ENCODE measurements around the gene SEC24C.
"Not testable (repeated sequence)": the region's sequence is repeated elsewhere in the genome, so short reads cannot be mapped to it uniquely, and the experiment has no call there.

The SEC24C gene

DNA sequence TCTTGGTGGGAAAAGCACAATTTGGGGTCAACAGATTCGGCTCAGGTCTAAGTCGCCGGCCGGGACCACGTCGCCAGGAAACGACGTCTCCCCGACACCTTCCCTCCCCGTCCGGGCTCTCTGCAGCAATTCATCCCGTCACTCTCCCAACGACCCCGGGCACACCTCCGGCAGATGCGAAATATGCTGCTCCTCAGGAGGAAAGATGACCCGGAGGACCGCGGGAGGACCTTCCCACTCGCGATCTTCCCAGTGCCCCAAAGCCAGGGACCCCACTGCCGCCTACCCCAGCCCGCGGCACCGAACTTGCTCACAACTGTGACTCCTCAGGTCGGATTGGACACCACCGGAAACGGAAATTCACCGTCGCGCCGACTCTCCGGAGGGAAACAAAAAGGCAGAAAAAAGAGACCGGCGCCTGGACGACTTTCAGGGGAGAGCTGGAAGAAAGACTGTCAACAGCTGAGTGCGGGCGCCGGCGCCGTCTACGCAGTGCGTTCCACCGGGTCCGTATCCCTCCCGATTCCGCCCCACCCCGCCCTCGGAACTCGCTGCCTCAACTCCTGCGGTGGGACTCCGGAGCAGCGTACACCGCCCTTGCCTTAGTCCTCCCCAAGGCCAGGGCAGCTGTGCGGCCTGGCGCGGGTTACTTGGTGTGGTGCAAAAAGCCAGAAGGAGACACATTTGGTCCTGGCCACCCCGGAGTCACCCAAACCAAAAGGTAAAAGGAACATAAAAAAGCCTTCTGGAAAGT, 13.8 kb upstream of the SEC24C start:
- peak; percentile 80 to 81 for DNase-seq (ENCODE audit: low read depth in 2 of 2, low spot score in 1 of 2)

DNA sequence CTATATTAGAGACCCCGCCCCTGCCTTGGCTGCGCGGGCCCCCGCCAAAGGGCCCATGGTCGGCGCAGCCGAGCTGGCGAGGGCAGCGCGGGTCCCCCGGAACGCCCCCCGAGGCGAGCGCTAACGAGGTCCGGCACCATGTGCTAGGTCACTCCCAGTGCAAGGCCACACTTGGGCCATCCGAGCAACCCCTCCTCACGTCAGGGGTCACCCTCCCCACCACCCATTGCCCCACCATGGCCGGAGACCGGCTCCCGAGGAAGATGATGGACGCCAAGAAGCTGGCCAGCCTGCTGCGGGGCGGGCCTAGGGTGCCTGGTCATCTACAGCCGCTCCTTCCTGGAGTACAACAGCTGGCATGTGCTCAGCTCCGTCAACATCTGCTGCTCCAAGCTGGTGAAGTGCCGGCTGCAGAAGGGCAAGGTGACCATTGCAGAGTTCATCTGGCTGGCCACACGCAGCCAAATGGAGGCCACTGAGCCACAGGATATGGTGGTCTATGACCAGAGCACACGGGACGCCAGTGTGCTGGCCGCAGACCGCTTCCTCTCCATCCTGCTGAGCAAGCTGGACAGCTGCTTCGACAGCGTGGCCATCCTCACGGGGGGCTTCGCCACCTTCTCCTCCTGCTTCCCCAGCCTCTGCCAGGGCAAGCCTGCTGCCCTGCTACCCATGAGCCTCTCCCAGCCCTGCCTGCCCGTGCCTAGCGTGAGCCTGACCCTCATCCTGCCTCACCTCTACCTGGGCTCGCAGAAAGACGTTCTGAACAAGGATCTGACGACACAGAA, 12.4 kb upstream of the SEC24C start:
- no peak for DNase-seq (ENCODE audit: low read depth in 2 of 2, low spot score in 1 of 2)

DNA sequence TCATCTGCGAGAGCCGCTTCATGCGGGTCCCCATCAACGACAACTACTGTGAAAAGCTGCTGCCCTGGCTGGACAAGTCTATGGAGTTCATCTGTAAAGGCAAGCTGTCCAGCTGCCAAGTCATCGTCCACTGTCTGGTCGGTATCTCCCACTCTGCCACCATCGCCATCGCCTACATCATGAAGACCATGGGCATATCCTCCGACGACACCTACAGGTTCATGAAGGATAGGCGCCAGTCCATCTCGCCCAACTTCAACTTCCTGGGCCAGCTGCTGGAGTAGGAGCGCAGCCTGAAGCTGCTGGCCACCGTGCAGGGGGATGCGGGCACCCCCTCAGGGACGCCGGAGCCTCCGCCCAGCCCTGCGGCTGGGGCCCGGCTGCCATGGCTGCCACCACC, 11.7 kb upstream of the SEC24C start:
- DNase-seq (ENCODE audit: low read depth in 2 of 2, low spot score in 1 of 2), result no peak

DNA sequence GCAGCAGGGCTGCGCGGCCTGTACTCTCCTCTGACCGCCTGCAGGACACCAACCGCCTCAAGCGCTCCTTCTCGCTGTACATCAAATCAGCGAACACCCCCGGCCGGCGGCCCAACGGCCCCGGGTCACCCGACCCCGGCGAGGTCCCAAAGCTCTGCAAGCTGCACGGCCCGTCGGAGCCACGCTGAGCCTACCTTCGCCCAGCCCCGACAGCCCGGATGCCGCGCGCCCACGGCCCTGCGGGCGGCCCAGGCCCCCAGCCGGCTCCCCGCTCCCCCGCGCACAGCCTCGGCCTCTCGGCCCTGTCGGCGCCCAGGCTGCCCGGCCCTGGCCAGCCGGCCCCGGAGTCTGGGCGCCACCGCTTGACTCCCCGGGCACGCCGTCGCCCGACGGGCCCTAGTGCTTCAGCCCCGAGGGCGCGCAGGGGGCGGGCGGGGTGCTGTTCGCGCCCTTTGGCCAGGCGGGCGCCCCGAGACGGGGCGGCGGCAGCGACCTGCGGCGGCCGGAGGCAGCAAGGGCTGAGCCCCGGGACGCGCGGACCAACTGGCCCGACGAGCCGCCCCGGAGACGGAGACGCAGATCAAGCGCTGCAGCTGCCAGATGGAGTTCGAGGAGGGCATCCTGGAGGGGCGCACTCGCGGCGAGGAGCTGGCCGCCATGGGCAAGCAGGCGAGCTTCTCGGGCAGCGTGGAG, 11.1 kb upstream of the SEC24C start:
- DNase-seq (ENCODE audit: low read depth in 2 of 2, low spot score in 1 of 2), result no peak

DNA sequence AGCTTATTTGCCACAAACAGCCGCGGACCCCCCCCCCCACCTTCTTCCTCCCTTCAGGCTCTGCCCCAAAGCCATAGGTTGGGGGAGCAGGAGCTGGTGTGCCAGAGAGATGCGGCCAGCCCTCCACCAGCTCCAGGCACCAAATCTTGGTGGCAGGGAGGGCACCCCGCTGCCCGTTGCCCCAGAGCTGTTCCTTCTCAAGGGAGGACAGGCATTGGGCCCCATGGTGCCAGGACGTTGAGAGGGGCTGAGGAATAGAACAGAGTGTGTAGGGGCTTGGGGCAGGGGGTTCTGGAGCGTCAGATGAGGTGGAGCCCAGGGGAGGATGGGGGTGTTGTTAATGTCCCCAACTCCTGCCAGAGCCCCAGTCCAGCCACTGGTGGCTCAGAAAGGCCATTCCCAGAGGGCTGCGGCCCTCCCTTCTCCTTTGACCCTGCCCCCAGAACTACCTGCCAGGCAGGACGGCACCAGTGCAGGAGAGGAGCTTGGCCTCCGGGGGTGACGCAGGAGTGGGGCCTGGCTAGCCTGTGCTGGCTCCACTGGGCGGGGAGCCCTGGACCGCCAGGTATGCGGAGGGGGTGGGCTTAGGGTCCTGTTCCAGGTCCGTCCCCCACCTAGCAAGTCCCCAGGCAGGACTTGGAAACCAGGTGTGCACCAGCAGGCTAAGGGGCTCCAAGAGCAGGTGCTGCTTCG, 10.0 kb upstream of the SEC24C start:
- no peak for DNase-seq (ENCODE audit: low read depth in 2 of 2, low spot score in 1 of 2)

DNA sequence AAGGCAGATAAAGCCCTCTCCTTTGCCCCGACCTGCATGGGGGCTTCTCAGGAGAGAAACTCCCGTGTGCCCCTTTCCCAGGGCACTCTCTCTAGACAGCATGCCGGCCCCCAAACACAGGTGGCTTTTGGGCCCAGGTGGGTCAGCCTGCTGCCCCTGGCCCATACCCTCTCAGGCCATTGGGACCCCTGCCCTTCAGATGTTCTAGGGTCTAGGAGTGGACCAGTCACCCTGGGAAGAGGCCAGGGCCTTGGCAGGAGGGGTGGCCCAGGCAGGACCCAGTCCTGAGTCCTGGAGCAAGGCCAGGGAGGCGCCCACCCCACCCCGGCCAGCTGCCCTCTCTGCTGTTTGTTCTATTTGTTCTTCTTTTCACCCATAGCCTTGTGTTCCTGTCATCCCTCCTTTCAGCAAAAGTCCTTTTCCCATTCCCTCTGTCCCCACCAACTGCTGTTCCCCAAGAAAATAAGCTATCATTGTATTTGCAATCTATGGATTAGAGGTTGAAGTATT, 9.3 kb upstream of the SEC24C start:
- no peak for DNase-seq (ENCODE audit: low read depth in 2 of 2, low spot score in 1 of 2)

DNA sequence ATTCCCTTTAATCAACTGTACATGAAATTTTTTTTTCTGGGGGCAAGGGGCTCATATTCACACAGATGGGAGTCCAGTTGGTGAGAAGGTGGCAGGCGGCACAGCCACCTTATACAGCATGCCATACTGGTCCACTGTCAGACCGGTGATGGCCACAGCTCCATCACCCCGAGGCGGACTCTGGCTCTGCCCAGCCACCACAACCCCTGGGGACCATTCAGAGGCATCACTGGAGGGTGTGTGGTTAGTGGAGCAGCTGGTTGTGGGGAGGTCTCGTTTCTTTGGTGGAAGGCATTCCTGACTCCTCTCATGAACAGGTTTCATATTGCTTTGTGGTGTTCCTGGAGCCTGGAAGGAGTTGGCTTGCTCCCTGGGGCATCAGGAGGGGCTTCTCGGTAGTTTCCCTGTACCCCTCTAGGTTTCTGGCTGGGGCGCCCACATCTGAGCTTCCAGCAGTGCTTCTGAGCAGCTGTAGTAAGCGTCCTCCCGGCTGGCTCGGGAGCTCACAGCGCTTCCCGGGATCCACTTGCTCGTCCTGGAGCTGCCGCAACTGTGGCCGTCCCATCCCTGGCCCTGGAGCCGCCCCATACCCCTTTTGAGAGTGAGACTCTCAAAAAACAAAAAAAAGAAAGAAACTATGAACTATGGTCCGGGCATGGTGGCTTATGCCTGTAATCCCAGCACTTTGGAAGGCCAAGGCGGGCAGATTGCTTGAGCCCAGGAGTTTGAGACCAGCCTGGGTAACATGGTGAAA, 3.5 kb upstream of the SEC24C start:
- DNase-seq (ENCODE audit: low read depth in 2 of 2, low spot score in 1 of 2), result not testable (repeated sequence)

DNA sequence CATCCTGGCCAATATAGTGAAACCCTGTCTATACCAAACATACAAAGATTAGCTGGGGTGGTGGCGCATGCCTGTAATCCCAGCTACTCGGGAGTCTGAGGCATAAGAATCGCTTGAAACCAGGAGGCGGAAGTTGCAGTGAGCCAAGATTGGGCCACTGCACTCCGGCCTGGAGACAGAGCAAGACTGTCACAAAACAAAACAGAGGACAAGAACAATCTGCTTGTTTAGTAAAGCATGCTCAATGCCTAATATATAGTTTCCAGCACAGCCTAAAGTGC, 1.8 kb upstream of the SEC24C start:
- DNase-seq (ENCODE audit: low read depth in 2 of 2, low spot score in 1 of 2), result no peak

DNA sequence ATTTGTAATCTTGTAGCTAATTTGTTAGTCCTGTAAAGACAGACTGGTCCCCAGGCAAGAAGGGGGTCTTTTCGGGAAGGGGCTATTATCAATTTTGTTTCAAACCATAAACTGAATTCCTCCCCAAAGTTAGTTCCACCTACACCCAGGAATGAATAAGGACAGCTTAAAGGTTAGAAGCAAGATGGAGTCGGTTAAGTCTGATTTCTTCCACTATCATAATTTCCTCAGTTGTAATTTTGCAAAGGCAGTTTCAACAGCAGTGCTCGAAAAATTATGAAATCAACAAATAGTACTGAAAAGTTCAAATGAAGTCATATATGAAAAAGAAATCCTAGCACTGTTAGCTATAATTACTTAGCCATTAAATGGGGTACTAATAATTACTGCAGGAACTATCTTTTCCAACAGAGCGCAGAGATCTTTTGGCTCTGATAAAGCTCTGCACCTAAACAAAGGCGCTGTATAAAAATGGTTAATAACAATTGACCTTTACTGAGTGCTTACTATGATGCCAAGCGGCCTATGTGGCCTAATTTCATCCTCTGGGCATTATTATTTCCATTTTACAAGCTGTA, 756 bp upstream of the SEC24C start:
- no peak for DNase-seq (ENCODE audit: low read depth in 2 of 2, low spot score in 1 of 2)

DNA sequence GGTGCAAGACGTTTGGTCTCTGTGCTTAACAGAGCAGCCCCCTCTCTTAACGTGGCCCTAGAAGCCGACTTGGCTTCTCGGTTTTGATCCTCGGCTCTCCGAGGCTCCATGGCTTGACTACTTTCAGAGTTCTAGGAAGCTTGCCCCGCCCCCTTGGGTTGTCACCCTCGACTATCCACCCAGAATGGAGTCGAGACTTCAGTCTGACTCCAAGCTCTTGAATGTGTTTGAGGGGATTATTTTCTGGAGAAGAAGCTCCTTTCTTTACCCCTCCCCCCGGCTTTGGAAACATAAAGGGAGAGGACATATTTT, 448 bp downstream of the SEC24C start:
- peak in 1 of 2 donors; percentile 19 for DNase-seq (ENCODE audit: low read depth in 2 of 2, low spot score in 1 of 2)

DNA sequence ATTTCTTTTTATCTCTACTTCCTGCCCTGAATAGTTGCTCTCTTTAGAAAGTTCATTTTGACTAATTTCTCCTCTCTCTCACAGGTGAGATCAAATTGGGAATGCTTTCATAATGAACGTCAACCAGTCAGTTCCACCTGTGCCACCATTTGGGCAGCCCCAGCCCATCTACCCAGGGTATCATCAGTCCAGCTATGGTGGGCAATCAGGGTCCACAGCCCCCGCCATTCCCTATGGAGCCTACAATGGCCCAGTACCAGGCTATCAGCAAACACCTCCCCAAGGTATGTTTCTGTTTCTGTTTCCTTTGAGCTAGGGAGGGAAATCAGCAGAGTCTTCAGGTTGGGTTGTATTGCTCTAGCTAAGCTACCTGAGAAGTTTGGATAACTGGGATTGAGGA, 2.5 kb downstream of the SEC24C start:
- no peak for DNase-seq (ENCODE audit: low read depth in 2 of 2, low spot score in 1 of 2)

DNA sequence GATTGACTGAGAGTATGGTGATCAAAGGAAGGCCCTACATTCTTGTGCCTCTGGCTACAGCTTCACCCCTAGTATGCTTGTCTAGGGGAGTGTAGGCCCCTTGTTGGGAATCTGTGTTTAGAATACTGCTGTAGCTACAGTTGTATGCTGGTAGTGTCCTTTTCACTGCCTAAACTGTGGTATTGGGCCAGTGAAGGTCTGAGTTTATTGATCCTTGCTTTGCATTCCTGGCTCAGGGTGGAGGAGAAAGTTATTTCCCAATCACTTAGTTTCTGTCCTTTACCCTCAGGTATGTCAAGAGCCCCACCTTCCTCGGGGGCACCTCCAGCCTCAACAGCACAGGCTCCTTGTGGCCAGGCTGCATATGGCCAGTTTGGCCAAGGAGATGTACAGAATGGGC, 6.6 kb downstream of the SEC24C start:
- DNase-seq (ENCODE audit: low read depth in 2 of 2, low spot score in 1 of 2), result no peak

DNA sequence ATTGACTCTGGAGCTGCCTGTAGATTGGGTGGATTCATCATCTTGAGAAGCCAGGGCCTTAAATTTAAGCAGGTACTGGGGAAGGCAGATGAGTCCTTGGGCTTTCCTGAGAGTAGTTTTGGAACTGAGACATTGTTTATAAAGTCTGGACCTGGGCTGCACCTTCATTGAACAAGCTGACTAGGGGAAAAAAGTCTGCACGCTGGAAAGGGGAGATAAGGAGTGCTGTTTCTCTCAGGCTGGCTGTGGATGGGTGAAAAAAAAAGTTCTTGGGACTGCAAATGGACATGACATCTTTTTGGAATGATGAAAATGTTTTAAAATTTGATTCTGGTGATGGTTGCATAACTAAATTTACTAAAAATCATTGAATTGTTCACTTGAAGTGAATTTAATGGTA, 12.0 kb downstream of the SEC24C start:
- DNase-seq (ENCODE audit: low read depth in 2 of 2, low spot score in 1 of 2), result no peak

DNA sequence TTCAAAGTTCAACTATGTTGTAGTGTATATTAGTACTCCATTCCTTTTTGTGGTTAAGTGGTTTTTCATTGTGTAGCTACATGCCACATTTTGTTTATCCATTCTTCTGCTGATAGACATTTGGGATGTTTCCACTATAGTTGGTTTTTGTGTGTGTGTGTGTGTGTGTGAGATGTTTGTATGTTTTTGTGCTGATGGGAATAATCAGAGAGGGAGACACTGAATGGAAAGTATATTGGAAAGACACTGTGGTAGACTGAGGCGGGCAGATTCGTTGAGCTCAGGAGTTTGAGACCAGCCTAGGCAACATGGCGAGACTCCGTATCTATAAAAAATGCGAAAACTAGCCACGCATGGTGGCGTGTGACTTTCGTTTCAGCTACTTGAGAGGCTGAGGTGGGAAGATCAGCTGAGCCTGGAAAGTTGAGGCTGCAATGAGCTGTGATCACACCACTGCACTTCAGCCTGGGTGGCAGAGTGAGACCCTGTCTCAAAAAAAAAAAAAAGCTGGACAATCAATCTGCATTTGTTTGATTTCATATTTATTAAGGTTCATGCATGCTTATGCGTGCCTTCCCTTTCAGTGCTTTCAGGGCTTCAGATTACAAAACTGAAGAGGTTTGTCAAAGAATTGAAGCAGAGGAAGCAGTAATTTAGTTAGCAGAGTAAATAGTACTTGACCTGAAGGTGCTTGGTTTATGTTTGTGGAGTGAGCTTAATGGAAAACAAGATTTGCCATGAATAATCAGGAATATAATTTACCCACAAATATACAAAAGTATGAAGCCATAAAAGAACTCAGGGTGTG, 14.7 kb downstream of the SEC24C start:
- DNase-seq (ENCODE audit: low read depth in 2 of 2, low spot score in 1 of 2), result no peak

DNA sequence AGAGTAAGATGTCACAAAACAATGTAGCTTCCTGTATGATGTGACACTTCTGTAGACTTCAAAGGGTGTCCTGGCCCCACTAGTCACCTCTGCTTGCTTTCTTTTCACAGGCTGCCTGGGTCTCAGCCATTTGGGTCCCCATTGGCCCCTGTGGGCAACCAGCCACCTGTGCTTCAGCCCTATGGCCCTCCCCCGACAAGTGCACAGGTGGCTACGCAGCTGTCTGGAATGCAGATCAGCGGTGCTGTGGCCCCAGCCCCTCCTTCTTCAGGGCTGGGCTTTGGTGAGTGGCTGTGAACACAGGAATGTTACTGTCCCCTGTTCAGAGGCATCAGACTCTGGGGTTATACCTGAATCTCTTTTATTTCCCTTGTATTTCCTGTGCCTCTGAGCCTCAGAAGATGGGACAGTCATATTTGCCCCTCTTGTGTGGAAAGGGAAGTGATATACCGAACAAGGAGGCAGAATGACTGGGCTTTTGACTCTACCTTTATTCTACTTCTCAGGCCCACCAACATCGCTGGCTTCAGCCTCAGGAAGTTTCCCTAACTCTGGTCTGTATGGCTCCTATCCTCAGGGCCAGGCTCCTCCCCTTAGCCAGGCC, 15.4 kb downstream of the SEC24C start:
- DNase-seq (ENCODE audit: low read depth in 2 of 2, low spot score in 1 of 2), result peak in 1 of 2 donors; percentile 29

DNA sequence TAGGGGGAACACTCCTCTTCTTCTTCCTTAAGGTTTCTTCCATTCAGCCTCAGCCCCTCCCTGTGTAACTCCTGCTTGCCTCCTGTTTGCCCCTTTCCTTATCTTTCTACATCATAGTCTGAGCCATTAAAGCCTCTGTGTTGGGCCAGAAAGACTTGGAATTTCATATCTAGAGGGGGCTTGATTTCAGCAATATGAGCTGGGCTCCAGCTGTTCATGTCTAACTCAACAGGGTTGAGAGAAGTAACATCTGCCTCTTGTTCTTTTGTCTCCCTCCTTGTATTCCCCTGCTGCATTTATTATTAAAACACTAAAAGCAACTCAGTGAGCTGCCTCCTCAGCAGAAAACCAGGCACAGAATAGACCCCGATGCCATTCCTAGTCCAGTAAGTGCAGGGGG, 17.6 kb downstream of the SEC24C start:
- DNase-seq (ENCODE audit: low read depth in 2 of 2, low spot score in 1 of 2), result no peak

DNA sequence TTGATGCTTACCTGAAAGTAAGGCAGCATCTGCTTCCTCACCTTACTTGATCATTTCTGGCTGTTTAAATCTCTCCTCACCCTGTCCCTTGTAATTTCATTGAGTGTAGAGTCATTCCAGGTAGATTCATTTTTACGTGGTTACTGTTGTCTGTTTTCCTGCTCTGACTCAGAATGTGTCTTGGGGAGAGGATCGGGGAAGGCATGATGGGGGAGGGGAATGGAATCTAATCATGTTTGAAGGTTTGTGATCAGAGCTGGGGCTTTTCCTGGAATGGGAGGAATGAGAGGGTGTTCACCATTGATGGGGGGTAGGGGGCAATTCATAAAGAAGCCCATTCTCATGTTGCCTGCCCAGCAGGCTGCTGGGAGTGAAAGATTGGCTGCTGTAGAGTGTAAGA, 18.7 kb downstream of the SEC24C start:
- no peak for DNase-seq (ENCODE audit: low read depth in 2 of 2, low spot score in 1 of 2)

DNA sequence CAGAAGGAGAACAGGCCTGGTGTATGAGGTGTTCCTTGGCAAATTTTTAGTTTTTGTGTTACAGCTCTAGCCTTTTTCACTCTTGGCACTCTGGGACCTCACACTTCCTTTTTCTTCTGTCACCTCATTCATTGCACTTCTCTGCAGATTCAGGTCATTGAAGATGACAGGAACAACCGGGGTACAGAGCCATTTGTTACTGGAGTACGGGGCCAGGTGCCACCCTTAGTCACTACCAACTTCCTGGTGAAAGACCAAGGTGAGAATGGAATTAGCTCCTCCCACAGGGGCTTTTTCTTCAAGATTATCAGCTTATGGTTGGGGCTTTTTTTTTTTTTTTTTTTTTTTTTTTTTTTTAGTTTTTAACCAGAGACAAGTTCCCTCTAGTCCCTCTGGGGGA, 19.2 kb downstream of the SEC24C start:
- DNase-seq (ENCODE audit: low read depth in 2 of 2, low spot score in 1 of 2), result no peak

DNA sequence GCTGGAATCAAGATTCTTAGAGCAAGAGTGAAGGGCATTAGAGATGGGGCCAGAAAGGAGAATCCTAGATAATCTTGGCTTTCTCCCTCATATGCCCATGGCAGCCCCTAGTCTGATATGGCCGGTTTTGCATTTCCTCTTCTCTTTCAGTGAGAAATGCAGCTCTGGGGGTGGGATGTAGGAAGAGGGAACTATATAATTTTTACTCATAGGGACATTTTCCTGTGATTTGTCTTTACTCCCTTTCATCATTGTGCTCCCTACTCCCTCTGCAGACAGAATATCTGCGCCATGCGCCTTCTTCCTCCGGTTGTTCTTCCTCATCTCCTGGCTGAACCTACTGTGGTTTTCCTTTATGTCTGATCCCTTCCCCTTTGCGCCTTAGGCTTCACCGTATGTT, 20.9 kb downstream of the SEC24C start:
- DNase-seq (ENCODE audit: low read depth in 2 of 2, low spot score in 1 of 2), result no peak

Measured in stimulated activated CD8-positive, alpha-beta memory T cell treated with anti-CD3 and anti-CD28 coated beads, Interleukin-4, amount 100 ng/mL, for 1 hour (primary cell).